Measurements from ENCODE around the gene FKBP1A. TPM values are rescaled to one million over a fixed set of nuclear protein-coding genes. Genes with fewer than 3 reads are reported as not detected.

FKBP1A gene
- 166 and 173 TPM in 2 replicates for total RNA-seq (2022)
- percentile 91 among the genes with signal in this experiment for Bru-seq, nascent RNA
- BruChase-seq, experiment 1, labeled RNA remaining after a 6-hour chase = percentile 99 among the genes with signal in this experiment
- percentile 97 among the genes with signal in this experiment for BruChase-seq, experiment 2, labeled RNA remaining after a 2-hour chase
- long read RNA-seq, transcript FKBP1A-204 (5 exons, 1,622 nt) = major isoform, 282 of 336 reads
- long read RNA-seq, transcript FKBP1A-203 (4 exons, 976 nt) = minor isoform, 9 of 336 reads
- long read RNA-seq, partial matches to known transcripts = 5 of 336 reads
- long read RNA-seq, other reads (novel, unspliced or antisense) = 34 of 336 reads

DNA sequence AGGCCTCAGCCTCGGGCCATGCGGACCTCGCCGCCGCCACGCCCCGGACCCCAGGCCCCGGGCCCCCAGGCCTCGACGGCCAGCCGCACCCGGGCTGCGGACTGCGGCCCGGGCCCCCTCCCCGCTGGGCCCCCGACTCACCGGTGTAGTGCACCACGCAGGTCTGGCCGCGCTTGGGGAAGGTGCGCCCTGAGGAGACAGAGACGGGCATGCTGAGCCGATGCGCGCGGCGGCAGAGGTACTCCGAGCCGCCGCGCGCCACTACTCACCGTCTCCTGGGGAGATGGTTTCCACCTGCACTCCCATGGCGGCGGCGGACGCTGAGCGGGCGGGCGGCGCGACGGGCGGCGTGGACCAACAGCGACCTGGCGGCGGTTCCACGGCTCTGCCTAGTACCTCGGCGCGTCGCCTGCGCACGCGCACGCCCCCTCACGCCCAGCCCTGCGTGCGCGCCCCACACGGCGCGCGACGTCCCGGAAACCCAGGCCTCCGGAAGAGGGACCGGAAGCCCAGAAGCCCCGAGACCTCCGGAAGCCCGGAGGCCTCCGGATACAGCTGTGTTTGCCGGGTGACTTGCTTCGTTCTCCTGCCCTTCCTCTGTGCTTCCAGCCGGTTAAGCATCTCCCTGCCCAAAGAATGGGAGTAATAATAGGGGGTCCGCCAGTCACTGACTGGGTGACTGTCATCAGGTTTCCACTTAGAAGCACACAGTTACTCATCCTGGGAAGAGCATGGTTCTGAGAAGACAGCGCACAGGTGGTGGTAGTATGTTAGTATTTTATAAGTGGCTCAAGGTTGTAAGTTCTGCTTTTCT, at the start of gene FKBP1A:
Gene FKBP1A, minus strand, starts transcription at position 362 of the 814 bp plus-strand sequence. Its CDS starts 56 bp downstream, at position 306.
- no TSS peak for BruUV-seq (replicated peaks)
- Mint-ChIP-seq H3K36me3 (ENCODE audit: insufficient read depth, unreplicated experiment) (peaks cover 23% of the 10 kb centered on the region), H3K27me3 (ENCODE audit: unreplicated experiment) (peaks cover 11% of the 10 kb centered on the region), H3K27ac (ENCODE audit: unreplicated experiment) (peak within 1 kb of the TSS; percentile 33), H3K4me3 (ENCODE audit: low read depth, unreplicated experiment) (peak within 1 kb of the TSS; percentile 72), H3K9me3 (ENCODE audit: low read depth, unreplicated experiment) (no peaks in the 10 kb centered on the region), H3K4me1 (ENCODE audit: low read depth, unreplicated experiment) (peaks cover 12% of the 10 kb centered on the region)
- CTCF ChIA-PET = interaction anchor here (1.2 kb wide), 1 partner anchor 111 kb away, joined by 4 read pairs; no protein-coding TSS in a partner anchor
- intact Hi-C loops (cut with micrococcal nuclease; ENCODE audit: unreplicated experiment) = no loop called here
- TF ChIP-seq CTCF (IDR thresholded peaks at IDR 0.05; ENCODE audit: unreplicated experiment) = no peak
- peak; percentile 79 for DNase-seq

DNA sequence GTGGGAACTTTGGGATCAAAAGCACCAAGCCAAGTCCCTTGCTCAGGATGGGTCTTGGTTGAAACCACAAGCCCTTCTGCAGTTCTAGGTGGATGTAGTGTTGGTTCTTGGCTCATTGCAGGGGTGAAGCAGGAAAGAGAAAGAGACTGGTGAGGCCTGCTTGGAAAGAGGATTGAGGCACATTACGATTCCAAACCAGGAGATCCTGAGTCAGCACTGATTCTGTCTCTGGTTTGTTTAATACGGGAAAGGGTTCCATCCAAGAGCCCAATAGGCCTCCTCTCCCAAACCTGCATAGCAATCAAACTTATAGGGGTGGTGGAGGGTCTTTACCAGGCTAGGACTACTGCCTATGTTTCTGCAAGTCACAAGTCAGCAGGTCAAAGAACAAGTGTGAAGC, 49.5 kb upstream of the FKBP1A start:
- BruUV-seq (replicated peaks) = no TSS peak
- H3K9me3 Mint-ChIP-seq (ENCODE audit: low read depth, unreplicated experiment) = no peaks in the 10 kb centered on the region
- no peaks in the 10 kb centered on the region for H3K4me1 Mint-ChIP-seq (ENCODE audit: low read depth, unreplicated experiment)
- TF ChIP-seq CTCF (IDR thresholded peaks at IDR 0.05; ENCODE audit: unreplicated experiment) = no peak
- intact Hi-C loops (cut with micrococcal nuclease; ENCODE audit: unreplicated experiment) = no loop called here
- H3K27me3 Mint-ChIP-seq (ENCODE audit: unreplicated experiment) = no peaks in the 10 kb centered on the region
- H3K36me3 Mint-ChIP-seq (ENCODE audit: insufficient read depth, unreplicated experiment) = peaks cover 25% of the 10 kb centered on the region
- H3K27ac Mint-ChIP-seq (ENCODE audit: unreplicated experiment) = no peak overlapping the region
- no peak overlapping the region for H3K4me3 Mint-ChIP-seq (ENCODE audit: low read depth, unreplicated experiment)
- DNase-seq = no peak
- CTCF ChIA-PET = no interaction called here

DNA sequence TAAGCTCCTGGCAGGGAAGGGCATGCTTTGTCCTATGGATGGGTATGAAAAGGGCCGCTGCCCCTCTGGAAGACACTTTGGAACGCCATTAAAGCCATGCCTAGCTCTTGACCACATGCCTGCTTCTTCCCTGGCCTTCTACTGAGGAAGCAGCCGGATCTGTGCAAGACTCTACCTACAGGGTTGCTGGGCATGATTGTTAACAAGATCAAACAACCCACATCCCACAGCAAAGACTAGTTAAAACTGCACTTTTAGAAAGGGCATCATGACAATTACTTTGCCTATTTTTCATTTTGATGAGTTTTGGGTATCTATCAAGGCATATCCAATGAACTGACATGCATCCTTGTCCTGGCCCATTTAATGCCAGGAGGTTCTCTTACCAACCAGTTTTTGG, 48.3 kb upstream of the FKBP1A start:
- H3K27me3 Mint-ChIP-seq (ENCODE audit: unreplicated experiment) = no peaks in the 10 kb centered on the region
- H3K4me3 Mint-ChIP-seq (ENCODE audit: low read depth, unreplicated experiment) = no peak overlapping the region
- intact Hi-C loops (cut with micrococcal nuclease; ENCODE audit: unreplicated experiment) = no loop called here
- no peak overlapping the region for H3K27ac Mint-ChIP-seq (ENCODE audit: unreplicated experiment)
- no peaks in the 10 kb centered on the region for H3K9me3 Mint-ChIP-seq (ENCODE audit: low read depth, unreplicated experiment)
- CTCF ChIA-PET = interaction anchor here (1.1 kb wide), 1 partner anchor 63 kb away, joined by 4 read pairs; no protein-coding TSS in a partner anchor
- BruUV-seq (replicated peaks) = no TSS peak
- peaks cover 25% of the 10 kb centered on the region for H3K36me3 Mint-ChIP-seq (ENCODE audit: insufficient read depth, unreplicated experiment)
- no peaks in the 10 kb centered on the region for H3K4me1 Mint-ChIP-seq (ENCODE audit: low read depth, unreplicated experiment)
- no peak for DNase-seq
- TF ChIP-seq CTCF (IDR thresholded peaks at IDR 0.05; ENCODE audit: unreplicated experiment) = no peak

DNA sequence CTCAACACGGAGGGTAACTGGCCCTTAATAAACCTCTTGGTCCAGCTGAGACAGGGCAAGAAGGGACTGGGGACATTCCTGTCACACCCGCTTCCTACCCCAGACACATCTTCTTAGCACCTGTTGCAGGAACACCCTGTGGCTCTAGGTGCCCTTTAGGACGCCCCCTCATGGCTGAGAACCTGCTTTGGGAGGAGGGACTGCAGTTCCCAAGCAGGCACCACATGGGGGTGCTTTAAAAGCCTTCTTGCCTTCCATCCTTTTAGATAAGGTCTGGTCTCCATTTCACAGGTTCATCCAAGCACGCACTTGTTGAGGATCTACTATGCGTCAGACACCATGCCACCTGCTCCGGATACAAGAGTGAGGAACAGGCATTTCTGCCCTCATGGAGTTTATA, 47.2 kb upstream of the FKBP1A start:
- no peak overlapping the region for H3K4me3 Mint-ChIP-seq (ENCODE audit: low read depth, unreplicated experiment)
- H3K27me3 Mint-ChIP-seq (ENCODE audit: unreplicated experiment) = no peaks in the 10 kb centered on the region
- DNase-seq = peak; percentile 40
- intact Hi-C loops (cut with micrococcal nuclease; ENCODE audit: unreplicated experiment) = no loop called here
- CTCF ChIA-PET = interaction anchor here (1.1 kb wide), 1 partner anchor 64 kb away, joined by 4 read pairs; no protein-coding TSS in a partner anchor
- no peaks in the 10 kb centered on the region for H3K4me1 Mint-ChIP-seq (ENCODE audit: low read depth, unreplicated experiment)
- H3K27ac Mint-ChIP-seq (ENCODE audit: unreplicated experiment) = no peak overlapping the region
- no peak for TF ChIP-seq CTCF (IDR thresholded peaks at IDR 0.05; ENCODE audit: unreplicated experiment)
- H3K36me3 Mint-ChIP-seq (ENCODE audit: insufficient read depth, unreplicated experiment) = peaks cover 16% of the 10 kb centered on the region
- no peaks in the 10 kb centered on the region for H3K9me3 Mint-ChIP-seq (ENCODE audit: low read depth, unreplicated experiment)
- BruUV-seq (replicated peaks) = no TSS peak

Measured in Calu3 (cell line).